ENCODE measurements around the gene EID1. TPM values are rescaled to one million over a fixed set of nuclear protein-coding genes. Genes with fewer than 3 reads are reported as not detected.

Gene EID1
- total and polyA plus RNA-seq, 9 of the 15 experiments (the other 6 are each of a cell fraction or from before 2014, with no cell fraction given): 46.5 to 211 (median 143) TPM

DNA sequence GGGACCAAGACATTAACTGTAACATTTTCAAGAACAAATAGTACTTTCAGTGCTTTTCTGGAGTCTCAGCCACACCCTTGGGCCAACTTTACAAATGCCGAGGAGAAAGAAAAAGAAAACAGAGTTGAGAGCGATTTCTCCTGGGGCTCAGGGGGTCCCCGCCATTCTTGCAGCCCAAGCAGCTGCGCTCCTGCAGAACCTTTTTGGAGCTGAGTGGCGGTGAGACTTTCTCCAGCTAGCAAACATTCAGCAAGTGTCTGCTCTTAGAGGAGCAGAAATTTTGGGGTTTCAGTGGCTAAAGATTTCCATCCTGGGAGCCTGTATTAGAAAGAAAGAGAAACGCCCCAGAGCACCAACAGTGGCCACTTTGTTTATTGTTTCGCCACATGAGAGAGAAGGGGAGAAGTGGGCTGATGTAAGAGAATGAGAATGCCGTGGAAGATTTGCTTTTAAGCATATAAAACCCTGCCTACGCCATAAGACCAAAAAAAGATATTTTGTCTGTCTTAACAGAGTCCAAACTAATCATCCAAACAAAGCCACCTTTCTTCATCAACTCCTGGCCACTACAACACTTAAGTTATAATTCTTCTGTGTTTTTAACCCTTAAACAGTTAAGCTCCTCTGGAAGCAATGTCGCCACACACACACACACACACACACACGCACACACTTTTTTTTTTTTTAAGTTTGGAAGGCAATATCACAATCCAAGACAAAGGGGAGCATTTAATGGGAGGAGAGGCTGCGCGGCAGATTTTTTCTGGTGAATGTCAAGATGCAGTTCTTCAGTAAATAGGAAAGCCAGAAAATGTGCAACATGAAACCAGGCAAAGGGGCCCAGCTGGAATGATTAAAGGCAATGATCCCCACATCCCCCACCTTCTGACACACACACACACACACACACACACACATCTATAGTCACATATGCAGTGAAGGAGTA lies 19.2 kb downstream of the EID1 start (continued):
- TF ChIP-seq, protein P1, sequence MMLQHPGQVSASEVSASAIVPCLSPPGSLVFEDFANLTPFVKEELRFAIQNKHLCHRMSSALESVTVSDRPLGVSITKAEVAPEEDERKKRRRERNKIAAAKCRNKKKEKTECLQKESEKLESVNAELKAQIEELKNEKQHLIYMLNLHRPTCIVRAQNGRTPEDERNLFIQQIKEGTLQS (IDR thresholded peaks at IDR 0.05): peak; percentile 38; the same call in 1 of the 2 replicates
- TF ChIP-seq, protein P1 (CRISPR knock-in tag; conservative IDR thresholded peaks at IDR 0.05): no peak
- TF ChIP-seq EP400 (IDR thresholded peaks at IDR 0.05): peak; percentile 61
- TF ChIP-seq, protein P2, sequence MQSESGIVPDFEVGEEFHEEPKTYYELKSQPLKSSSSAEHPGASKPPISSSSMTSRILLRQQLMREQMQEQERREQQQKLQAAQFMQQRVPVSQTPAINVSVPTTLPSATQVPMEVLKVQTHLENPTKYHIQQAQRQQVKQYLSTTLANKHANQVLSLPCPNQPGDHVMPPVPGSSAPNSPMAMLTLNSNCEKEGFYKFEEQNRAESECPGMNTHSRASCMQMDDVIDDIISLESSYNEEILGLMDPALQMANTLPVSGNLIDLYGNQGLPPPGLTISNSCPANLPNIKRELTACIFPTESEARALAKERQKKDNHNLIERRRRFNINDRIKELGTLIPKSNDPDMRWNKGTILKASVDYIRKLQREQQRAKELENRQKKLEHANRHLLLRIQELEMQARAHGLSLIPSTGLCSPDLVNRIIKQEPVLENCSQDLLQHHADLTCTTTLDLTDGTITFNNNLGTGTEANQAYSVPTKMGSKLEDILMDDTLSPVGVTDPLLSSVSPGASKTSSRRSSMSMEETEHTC (IDR thresholded peaks at IDR 0.05): no peak
- TF ChIP-seq ARID1B (IDR thresholded peaks at IDR 0.05): 0 out of 2 replicates have a peak, but pooled peaks have one; percentile 6
- TF ChIP-seq NFE2 (IDR thresholded peaks at IDR 0.05; ENCODE audit: low read depth): no peak
- TF ChIP-seq DPF2 (IDR thresholded peaks at IDR 0.05): peak; percentile 30; the same call in 1 of the 2 replicates
- TF ChIP-seq CTBP1 (IDR thresholded peaks at IDR 0.05; ENCODE audit: borderline replicate concordance): no peak
